HUES48 (cell line): ENCODE data around the gene PSMD8.

Experiments
- H3K27ac ChIP-seq: one replicate; pipeline ENCODE4 v1.7.0; 2013; ENCODE audit warnings: low read depth, low read length, inconsistent platforms
- H3K27me3 ChIP-seq: 2 replicates; pipeline ENCODE4 v1.6.1; 2013; ENCODE audit warnings: mild to moderate bottlenecking, low read length; ENCODE audit not compliant: control insufficient read depth, insufficient read depth
- H3K36me3 ChIP-seq: 2 replicates; pipeline ENCODE4 v1.6.1; 2013; ENCODE audit warnings: low read length; ENCODE audit not compliant: control insufficient read depth, insufficient read depth
- H3K4me1 ChIP-seq: 2 replicates; pipeline ENCODE4 v1.6.1; 2013; ENCODE audit warnings: mild to moderate bottlenecking, low read length; ENCODE audit not compliant: control insufficient read depth, insufficient read depth
- H3K4me3 ChIP-seq: 2 replicates; pipeline ENCODE4 v1.5.1; 2013; ENCODE audit warnings: mild to moderate bottlenecking, low read depth, low read length
- H3K9ac ChIP-seq: 2 replicates; pipeline ENCODE4 v1.6.1; 2013; ENCODE audit warnings: mild to moderate bottlenecking, low read depth, low read length, moderate library complexity
- H3K9me3 ChIP-seq: 2 replicates; pipeline ENCODE4 v1.6.1; 2013; ENCODE audit warnings: low read length; ENCODE audit not compliant: control insufficient read depth, insufficient read depth

PSMD8 gene

GRCh38 chr19:38350883-38351282, 23.5 kb upstream of the PSMD8 start:
- no peaks in the 10 kb centered on the region for H3K9me3 ChIP-seq
- no peaks in the 10 kb centered on the region for H3K36me3 ChIP-seq
- no peaks in the 10 kb centered on the region for H3K27me3 ChIP-seq
- H3K4me1 ChIP-seq = no peaks in the 10 kb centered on the region
- H3K9ac ChIP-seq = no peak overlapping the region
- H3K4me3 ChIP-seq = no peak overlapping the region
- no peak overlapping the region for H3K27ac ChIP-seq

GRCh38 chr19:38351865-38352395, 22.4 kb upstream of the PSMD8 start:
- no peaks in the 10 kb centered on the region for H3K4me1 ChIP-seq
- H3K9ac ChIP-seq = no peak overlapping the region
- no peak overlapping the region for H3K4me3 ChIP-seq
- H3K9me3 ChIP-seq = no peaks in the 10 kb centered on the region
- no peaks in the 10 kb centered on the region for H3K27me3 ChIP-seq
- H3K36me3 ChIP-seq = no peaks in the 10 kb centered on the region
- no peak overlapping the region for H3K27ac ChIP-seq

GRCh38 chr19:38352611-38353010, 21.8 kb upstream of the PSMD8 start:
- no peaks in the 10 kb centered on the region for H3K4me1 ChIP-seq
- no peak overlapping the region for H3K27ac ChIP-seq

GRCh38 chr19:38355728-38356725, 18.3 kb upstream of the PSMD8 start:
- no peak overlapping the region for H3K4me3 ChIP-seq
- H3K27me3 ChIP-seq = peaks cover 31% of the 10 kb centered on the region
- H3K9me3 ChIP-seq = no peaks in the 10 kb centered on the region
- no peak overlapping the region for H3K9ac ChIP-seq
- no peaks in the 10 kb centered on the region for H3K36me3 ChIP-seq
- H3K4me1 ChIP-seq = no peaks in the 10 kb centered on the region
- no peak overlapping the region for H3K27ac ChIP-seq

More at GRCh38 chr19:38352611-38353010, 21.8 kb upstream of the PSMD8 start:
- no peaks in the 10 kb centered on the region for H3K36me3 ChIP-seq
- H3K9me3 ChIP-seq = no peaks in the 10 kb centered on the region
- no peak overlapping the region for H3K4me3 ChIP-seq
- no peaks in the 10 kb centered on the region for H3K27me3 ChIP-seq
- no peak overlapping the region for H3K9ac ChIP-seq

GRCh38 chr19:38358071-38358470, 16.3 kb upstream of the PSMD8 start:
- Histone ChIP-seq H3K9me3 (no peaks in the 10 kb centered on the region), H3K4me3 (no peak overlapping the region), H3K9ac (no peak overlapping the region), H3K36me3 (no peaks in the 10 kb centered on the region), H3K4me1 (no peaks in the 10 kb centered on the region), H3K27ac (no peak overlapping the region), H3K27me3 (peaks cover 36% of the 10 kb centered on the region)

- Histone ChIP-seq H3K4me3 (no peak overlapping the region), H3K27ac (no peak overlapping the region), H3K9me3 (no peaks in the 10 kb centered on the region), H3K4me1 (no peaks in the 10 kb centered on the region), H3K27me3 (peaks cover 36% of the 10 kb centered on the region), H3K36me3 (no peaks in the 10 kb centered on the region), H3K9ac (no peak overlapping the region)
These were observed 14.9 kb upstream of the PSMD8 start for GRCh38 chr19:38359242-38360021.

- Histone ChIP-seq H3K36me3 (no peaks in the 10 kb centered on the region), H3K27me3 (peaks cover 36% of the 10 kb centered on the region), H3K27ac (no peak overlapping the region), H3K4me3 (no peak overlapping the region), H3K9ac (no peak overlapping the region), H3K4me1 (no peaks in the 10 kb centered on the region), H3K9me3 (0 out of 2 replicates have a peak, but pooled peaks cover 5% of the 10 kb centered on the region)
These were observed 14.0 kb upstream of the PSMD8 start for GRCh38 chr19:38360351-38360750.

GRCh38 chr19:38360839-38361631, 13.3 kb upstream of the PSMD8 start:
- peak overlapping the region; percentile 89 for H3K4me3 ChIP-seq
- H3K27me3 ChIP-seq = peaks cover 36% of the 10 kb centered on the region
- H3K9ac ChIP-seq = no peak overlapping the region
- no peaks in the 10 kb centered on the region for H3K36me3 ChIP-seq
- no peaks in the 10 kb centered on the region for H3K4me1 ChIP-seq
- H3K9me3 ChIP-seq = 0 out of 2 replicates have a peak, but pooled peaks cover 5% of the 10 kb centered on the region
- no peak overlapping the region for H3K27ac ChIP-seq

GRCh38 chr19:38361633-38362075, 12.7 kb upstream of the PSMD8 start:
- peak overlapping the region; percentile 89 for H3K27ac ChIP-seq
- peak overlapping the region; percentile 89 for H3K4me3 ChIP-seq
- no peaks in the 10 kb centered on the region for H3K4me1 ChIP-seq
- 0 out of 2 replicates have a peak, but pooled peaks cover 5% of the 10 kb centered on the region for H3K9me3 ChIP-seq
- no peak overlapping the region for H3K9ac ChIP-seq
- peaks cover 36% of the 10 kb centered on the region for H3K27me3 ChIP-seq
- no peaks in the 10 kb centered on the region for H3K36me3 ChIP-seq
